ENCODE data around the gene XCR1.

Gene XCR1

GRCh38 chr3:45968706-45969105 lies 58.6 kb downstream of the XCR1 start:
- H3K4me2 ChIP-seq (ENCODE audit: low read depth, low read length, poor library complexity, severe bottlenecking): no peak overlapping the region
- no peaks in the 10 kb centered on the region for H3K9me3 ChIP-seq (ENCODE audit: insufficient read depth, low read length)
- H4K20me1 ChIP-seq (ENCODE audit: low read depth, low read length): no peaks in the 10 kb centered on the region
- H3K36me3 ChIP-seq (ENCODE audit: low read length): peaks cover 16% of the 10 kb centered on the region; the same call in 1 of the 2 replicates
- H3K9ac ChIP-seq (ENCODE audit: low read length): no peak overlapping the region
- no peaks in the 10 kb centered on the region for H3K79me2 ChIP-seq (ENCODE audit: insufficient read depth, low read length)
- H3K27me3 ChIP-seq (ENCODE audit: low read length): no peaks in the 10 kb centered on the region
- H3K4me3 ChIP-seq (ENCODE audit: insufficient read depth, low read length, poor library complexity, severe bottlenecking): no peak overlapping the region
- H2AFZ ChIP-seq (ENCODE audit: low read depth, low read length, severe bottlenecking): no peak overlapping the region
- H3K27ac ChIP-seq (ENCODE audit: low read depth, low read length): no peak overlapping the region
- H3F3A ChIP-seq (ENCODE audit: insufficient read depth): 0 out of 2 replicates have a peak, but pooled peaks cover 9% of the 10 kb centered on the region
- H3K9me2 ChIP-seq (replicated peaks; ENCODE audit: insufficient read depth, low read length): no peaks in the 10 kb centered on the region
- TF ChIP-seq EZH2phosphoT487 (conservative IDR thresholded peaks at IDR 0.05; ENCODE audit: low read length) (no peak), CTCF (IDR thresholded peaks at IDR 0.05; ENCODE audit: insufficient read depth, low read length, poor library complexity, severe bottlenecking) (no peak)

- H4K20me1 ChIP-seq (ENCODE audit: low read depth, low read length): no peaks in the 10 kb centered on the region
- no peak overlapping the region for H2AFZ ChIP-seq (ENCODE audit: low read depth, low read length, severe bottlenecking)
- H3K79me2 ChIP-seq (ENCODE audit: insufficient read depth, low read length): no peaks in the 10 kb centered on the region
- no peaks in the 10 kb centered on the region for H3K27me3 ChIP-seq (ENCODE audit: low read length)
- no peak overlapping the region for H3K4me3 ChIP-seq (ENCODE audit: insufficient read depth, low read length, poor library complexity, severe bottlenecking)
- H3F3A ChIP-seq (ENCODE audit: insufficient read depth): 0 out of 2 replicates have a peak, but pooled peaks cover 9% of the 10 kb centered on the region
- TF ChIP-seq CTCF (IDR thresholded peaks at IDR 0.05; ENCODE audit: insufficient read depth, low read length, poor library complexity, severe bottlenecking): no peak
- TF ChIP-seq EZH2phosphoT487 (conservative IDR thresholded peaks at IDR 0.05; ENCODE audit: low read length): no peak
- H3K9me3 ChIP-seq (ENCODE audit: insufficient read depth, low read length): no peaks in the 10 kb centered on the region
- H3K9ac ChIP-seq (ENCODE audit: low read length): no peak overlapping the region
- no peaks in the 10 kb centered on the region for H3K9me2 ChIP-seq (replicated peaks; ENCODE audit: insufficient read depth, low read length)
- H3K27ac ChIP-seq (ENCODE audit: low read depth, low read length): no peak overlapping the region
- no peak overlapping the region for H3K4me2 ChIP-seq (ENCODE audit: low read depth, low read length, poor library complexity, severe bottlenecking)
- H3K36me3 ChIP-seq (ENCODE audit: low read length): peaks cover 18% of the 10 kb centered on the region; the same call in 1 of the 2 replicates
Observed at GRCh38 chr3:45968149-45968548, 59.1 kb downstream of the XCR1 start.

GRCh38 chr3:45967724-45968123 lies 59.6 kb downstream of the XCR1 start:
- Histone ChIP-seq H3K4me3 (ENCODE audit: insufficient read depth, low read length, poor library complexity, severe bottlenecking) (no peak overlapping the region), H3K79me2 (ENCODE audit: insufficient read depth, low read length) (no peaks in the 10 kb centered on the region), H2AFZ (ENCODE audit: low read depth, low read length, severe bottlenecking) (no peak overlapping the region), H3K9ac (ENCODE audit: low read length) (no peak overlapping the region), H3K9me3 (ENCODE audit: insufficient read depth, low read length) (no peaks in the 10 kb centered on the region), H3F3A (ENCODE audit: insufficient read depth) (0 out of 2 replicates have a peak, but pooled peaks cover 4% of the 10 kb centered on the region), H4K20me1 (ENCODE audit: low read depth, low read length) (no peaks in the 10 kb centered on the region), H3K36me3 (ENCODE audit: low read length) (peaks cover 18% of the 10 kb centered on the region; the same call in 1 of the 2 replicates), H3K27ac (ENCODE audit: low read depth, low read length) (no peak overlapping the region), H3K9me2 (replicated peaks; ENCODE audit: insufficient read depth, low read length) (no peaks in the 10 kb centered on the region), H3K27me3 (ENCODE audit: low read length) (no peaks in the 10 kb centered on the region), H3K4me2 (ENCODE audit: low read depth, low read length, poor library complexity, severe bottlenecking) (no peak overlapping the region)
- TF ChIP-seq CTCF (IDR thresholded peaks at IDR 0.05; ENCODE audit: insufficient read depth, low read length, poor library complexity, severe bottlenecking) (no peak), EZH2phosphoT487 (conservative IDR thresholded peaks at IDR 0.05; ENCODE audit: low read length) (no peak)

Measured in SU-DHL-6 (cell line).